Urinary bladder (tissue), 4 donors: ENCODE measurements around the gene IQSEC1. TPM values are rescaled to one million over a fixed set of nuclear protein-coding genes. Genes with fewer than 3 reads are reported as not detected.

Experiments
- DNase-seq: peaks from one replicate; pipeline ENCODE4 v3.0.0-alpha.2; 2015; ENCODE audit errors: extremely low spot score
- H3K27ac ChIP-seq: one replicate; pipeline ENCODE4 v1.5.1; 2013; ENCODE audit warnings: low read depth, mild to moderate bottlenecking, moderate library complexity
- H3K36me3 ChIP-seq: one replicate; pipeline ENCODE4 v1.6.1; 2013; ENCODE audit warnings: mild to moderate bottlenecking, moderate library complexity; ENCODE audit not compliant: insufficient read depth
- H3K4me1 ChIP-seq: one replicate; pipeline ENCODE4 v1.6.1; 2013; ENCODE audit warnings: mild to moderate bottlenecking, moderate library complexity; ENCODE audit not compliant: insufficient read depth
- H3K4me3 ChIP-seq: one replicate; pipeline ENCODE4 v1.5.1; 2013; ENCODE audit warnings: low read depth, low read length
- WGBS: extraction: QIAGEN DNeasy Blood & Tissue Kit; methylation state at CpG from one replicate; pipeline ENCODE4 v1.1.7; 2013; 5-methylcytosine and 5-hydroxymethylcytosine counted together
- polyA plus RNA-seq: library from polyadenylated mRNA; stranded (reverse); fragments of 200-250 nt; gene quantifications from one replicate; pipeline ENCODE4 v1.2.3, GENCODE V29; 2013
- total RNA-seq: library from RNA; depleted of rRNA; stranded (reverse); fragments of >200 nt; gene quantifications from one replicate; pipeline ENCODE4 v1.2.3, GENCODE V29; 2014
- donor health status: healthy with polysubstance abuse.
- donor health status: healthy.

IQSEC1 gene
- total and polyA plus RNA-seq, 2 donors: 24.4 to 27.8 TPM

GRCh38 chr3:12974819-12975218 is 98.4 kb downstream of the IQSEC1 start:
- Histone ChIP-seq H3K36me3 (no peaks in the 10 kb centered on the region), H3K27ac (no peak overlapping the region), H3K4me1 (no peaks in the 10 kb centered on the region), H3K4me3 (no peak overlapping the region)
- DNase-seq: no peak
- WGBS: 87% methylated on average over 6 of the region's 6 CpGs

GRCh38 chr3:12974334-12974733 is 98.9 kb downstream of the IQSEC1 start:
- Histone ChIP-seq H3K27ac (no peak overlapping the region), H3K4me1 (no peaks in the 10 kb centered on the region), H3K36me3 (no peaks in the 10 kb centered on the region), H3K4me3 (no peak overlapping the region)
- DNase-seq: no peak
- WGBS: 72% methylated on average over 6 of the region's 6 CpGs

- no peaks in the 10 kb centered on the region for H3K36me3 ChIP-seq
- no peaks in the 10 kb centered on the region for H3K4me1 ChIP-seq
- no peak for DNase-seq
- WGBS: 88% methylated on average over 6 of the region's 6 CpGs
- no peak overlapping the region for H3K4me3 ChIP-seq
- H3K27ac ChIP-seq: no peak overlapping the region
Measured at GRCh38 chr3:12973827-12974226, 99.4 kb downstream of the IQSEC1 start.

GRCh38 chr3:12972781-12973702 is 100.2 kb downstream of the IQSEC1 start:
- 89% methylated on average over 10 of the region's 10 CpGs for WGBS
- H3K36me3 ChIP-seq: no peaks in the 10 kb centered on the region
- no peak for DNase-seq

GRCh38 chr3:12972043-12972442 is 101.2 kb downstream of the IQSEC1 start:
- Histone ChIP-seq H3K36me3 (no peaks in the 10 kb centered on the region), H3K4me3 (no peak overlapping the region), H3K4me1 (no peaks in the 10 kb centered on the region), H3K27ac (no peak overlapping the region)
- no peak for DNase-seq
- 95% methylated on average over 3 of the region's 3 CpGs for WGBS

More at GRCh38 chr3:12972781-12973702, 100.2 kb downstream of the IQSEC1 start:
- H3K4me1 ChIP-seq: no peaks in the 10 kb centered on the region
- H3K4me3 ChIP-seq: no peak overlapping the region
- no peak overlapping the region for H3K27ac ChIP-seq

GRCh38 chr3:12970684-12971083 is 102.5 kb downstream of the IQSEC1 start:
- Histone ChIP-seq H3K4me3 (no peak overlapping the region), H3K36me3 (no peaks in the 10 kb centered on the region), H3K27ac (no peak overlapping the region), H3K4me1 (no peaks in the 10 kb centered on the region)
- DNase-seq: no peak
- WGBS: 96% methylated on average over 5 of the region's 5 CpGs

GRCh38 chr3:12969486-12969885 is 103.7 kb downstream of the IQSEC1 start:
- H3K4me1 ChIP-seq: no peaks in the 10 kb centered on the region
- WGBS: 30% methylated on average over 6 of the region's 6 CpGs
- no peak for DNase-seq
- no peaks in the 10 kb centered on the region for H3K36me3 ChIP-seq
- H3K27ac ChIP-seq: no peak overlapping the region
- H3K4me3 ChIP-seq: no peak overlapping the region

GRCh38 chr3:12968541-12968940 is 104.7 kb downstream of the IQSEC1 start:
- Histone ChIP-seq H3K36me3 (no peaks in the 10 kb centered on the region), H3K27ac (no peak overlapping the region), H3K4me1 (no peaks in the 10 kb centered on the region), H3K4me3 (no peak overlapping the region)
- 91% methylated on average over 5 of the region's 5 CpGs for WGBS
- DNase-seq: no peak

- Histone ChIP-seq H3K4me1 (no peaks in the 10 kb centered on the region), H3K4me3 (peak overlapping the region; percentile 78), H3K27ac (no peak overlapping the region), H3K36me3 (no peaks in the 10 kb centered on the region)
- DNase-seq: peak; percentile 75
- 5% methylated on average over 64 of the region's 64 CpGs for WGBS
Measured at GRCh38 chr3:12967606-12968351, 105.5 kb downstream of the IQSEC1 start.

GRCh38 chr3:12966847-12967605 is 106.2 kb downstream of the IQSEC1 start:
- Histone ChIP-seq H3K4me3 (peak overlapping the region; percentile 78), H3K36me3 (no peaks in the 10 kb centered on the region), H3K4me1 (no peaks in the 10 kb centered on the region), H3K27ac (peak overlapping the region; percentile 15)
- DNase-seq: no peak
- 2% methylated on average over 56 of the region's 56 CpGs for WGBS

GRCh38 chr3:12965999-12966846 is 107.0 kb downstream of the IQSEC1 start:
- no peak for DNase-seq
- Histone ChIP-seq H3K4me1 (no peaks in the 10 kb centered on the region), H3K27ac (no peak overlapping the region), H3K36me3 (no peaks in the 10 kb centered on the region), H3K4me3 (peak overlapping the region; percentile 78)
- WGBS: 59% methylated on average over 11 of the region's 11 CpGs

GRCh38 chr3:12964711-12965612 is 108.3 kb downstream of the IQSEC1 start:
- Histone ChIP-seq H3K4me1 (no peaks in the 10 kb centered on the region), H3K36me3 (no peaks in the 10 kb centered on the region), H3K27ac (peak overlapping the region; percentile 24), H3K4me3 (no peak overlapping the region)
- 74% methylated on average over 11 of the region's 11 CpGs for WGBS
- no peak for DNase-seq
